HEK293T (cell line): ENCODE measurements around the gene ZNF638.

Experiments
- CTBP1 ChIP-seq: fragments of 450-650 bp; IDR thresholded peaks from 2 replicates; pipeline ENCODE4 v1.6.1; 2016; ENCODE audit warnings: borderline replicate concordance
- ELF4 ChIP-seq: fragments of 450-650 bp; IDR thresholded peaks from 2 replicates; pipeline ENCODE4 v1.6.1; 2017; ENCODE audit warnings: antibody characterized with exemption
- FOXA1 ChIP-seq: fragments of 450-650 bp; IDR thresholded peaks from 2 replicates; pipeline ENCODE4 v1.6.1; 2016; ENCODE audit warnings: mild to moderate bottlenecking
- FOXK2 ChIP-seq: fragments of 450-650 bp; IDR thresholded peaks from 2 replicates; pipeline ENCODE4 v1.6.1; 2016; ENCODE audit warnings: mild to moderate bottlenecking
- HDGF ChIP-seq: fragments of 450-650 bp; IDR thresholded peaks from 2 replicates; pipeline ENCODE4 v1.6.1; 2017; ENCODE audit warnings: antibody characterized with exemption, borderline replicate concordance
- LEF1 ChIP-seq: fragments of 450-650 bp; IDR thresholded peaks from 2 replicates; pipeline ENCODE4 v1.6.1; 2017; ENCODE audit warnings: mild to moderate bottlenecking, borderline replicate concordance
- PKNOX1 ChIP-seq: fragments of 450-650 bp; IDR thresholded peaks from 2 replicates; pipeline ENCODE4 v1.6.1; 2016

GRCh38 chr2:71326968-71327367 is 4.6 kb upstream of the ZNF638 start:
- TF ChIP-seq LEF1 (no peak), PKNOX1 (no peak), FOXK2 (no peak), FOXA1 (no peak), ELF4 (no peak), HDGF (no peak), CTBP1 (no peak)
